DOHH2 (cell line): ENCODE results near the gene UNC5C.

Experiments used
- EZH2phosphoT487 ChIP-seq: fragments of 200-600 bp; sonication (generic); IDR thresholded peaks from 2 replicates; pipeline ENCODE4 v1.6.1; 2017; ENCODE audit warnings: borderline replicate concordance, mild to moderate bottlenecking, antibody characterized with exemption, low read length, moderate library complexity, mixed read lengths
- TF ChIP-seq, protein P1 (sequence below): fragments of 200-600 bp; sonication (generic); IDR thresholded peaks from one replicate; pipeline ENCODE4 v1.5.1; 2014; ENCODE audit warnings: antibody characterized with exemption, mild to moderate bottlenecking, low read depth, low read length; ENCODE audit not compliant: poor library complexity, severe bottlenecking

DNA sequence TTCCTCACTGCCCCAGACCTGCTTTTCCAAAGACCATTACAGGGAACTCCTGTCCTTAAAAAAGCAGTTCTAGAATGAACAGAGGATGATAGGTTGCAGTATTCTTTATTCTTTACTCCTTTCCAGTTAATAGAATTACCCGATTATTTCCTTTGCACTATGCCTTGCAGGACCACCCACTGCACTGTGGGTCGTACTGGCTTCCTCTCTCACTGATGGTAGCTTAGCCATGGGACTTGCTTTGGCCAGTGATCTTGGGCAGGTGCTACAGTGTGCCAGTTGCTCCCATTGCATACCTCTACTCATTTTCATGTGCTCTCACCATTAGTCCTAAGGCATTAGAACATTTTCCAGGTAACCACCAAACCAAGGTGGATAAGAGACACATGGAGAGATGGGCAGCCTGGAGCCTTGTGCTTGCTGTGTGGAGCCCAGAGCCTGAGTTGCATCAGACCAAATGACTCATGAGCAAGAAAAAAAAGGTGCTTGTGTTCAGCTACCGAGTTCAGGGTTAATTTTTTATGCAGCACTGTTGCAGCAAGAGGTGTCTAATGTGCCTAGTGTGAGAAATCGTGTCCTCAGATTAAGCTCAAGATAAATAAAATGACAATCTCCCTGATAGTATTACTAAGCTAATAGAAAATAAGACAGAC, 7.6 kb upstream of the UNC5C start:
- TF ChIP-seq, protein P1, sequence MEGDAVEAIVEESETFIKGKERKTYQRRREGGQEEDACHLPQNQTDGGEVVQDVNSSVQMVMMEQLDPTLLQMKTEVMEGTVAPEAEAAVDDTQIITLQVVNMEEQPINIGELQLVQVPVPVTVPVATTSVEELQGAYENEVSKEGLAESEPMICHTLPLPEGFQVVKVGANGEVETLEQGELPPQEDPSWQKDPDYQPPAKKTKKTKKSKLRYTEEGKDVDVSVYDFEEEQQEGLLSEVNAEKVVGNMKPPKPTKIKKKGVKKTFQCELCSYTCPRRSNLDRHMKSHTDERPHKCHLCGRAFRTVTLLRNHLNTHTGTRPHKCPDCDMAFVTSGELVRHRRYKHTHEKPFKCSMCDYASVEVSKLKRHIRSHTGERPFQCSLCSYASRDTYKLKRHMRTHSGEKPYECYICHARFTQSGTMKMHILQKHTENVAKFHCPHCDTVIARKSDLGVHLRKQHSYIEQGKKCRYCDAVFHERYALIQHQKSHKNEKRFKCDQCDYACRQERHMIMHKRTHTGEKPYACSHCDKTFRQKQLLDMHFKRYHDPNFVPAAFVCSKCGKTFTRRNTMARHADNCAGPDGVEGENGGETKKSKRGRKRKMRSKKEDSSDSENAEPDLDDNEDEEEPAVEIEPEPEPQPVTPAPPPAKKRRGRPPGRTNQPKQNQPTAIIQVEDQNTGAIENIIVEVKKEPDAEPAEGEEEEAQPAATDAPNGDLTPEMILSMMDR = no peak
- TF ChIP-seq EZH2phosphoT487 = no peak
